Measurements from ENCODE around the gene UPK2. TPM values are rescaled to one million over a fixed set of nuclear protein-coding genes. Genes with fewer than 3 reads are reported as not detected.
A peak's percentile ranks its signal among the peaks of the same experiment; 100 is the strongest.
"Not testable (repeated sequence)": the region's sequence is repeated elsewhere in the genome, so short reads cannot be mapped to it uniquely, and the experiment has no call there.

UPK2 gene
- total and polyA plus RNA-seq, 8 donors = 2.2 to 4.3 (median 3.5) TPM; not detected in 2

GRCh38 chr11:118939953-118940598 is 16.0 kb upstream of the UPK2 start:
- ATAC-seq = peak; percentile 25

GRCh38 chr11:118947091-118947490 is 9.0 kb upstream of the UPK2 start:
- Histone ChIP-seq H3K9me3 (no peaks in the 10 kb centered on the region), H3K4me3 (no peak overlapping the region), H3K27ac (no peak overlapping the region), H3K4me1 (no peaks in the 10 kb centered on the region), H3K36me3 (no peaks in the 10 kb centered on the region), H3K27me3 (no peaks in the 10 kb centered on the region)
- TF ChIP-seq CTCF (IDR thresholded peaks at IDR 0.05) = no peak
- no peak for DNase-seq
- intact Hi-C loops (cut with DNase I) = no loop called here
- ATAC-seq = no peak

More at GRCh38 chr11:118939953-118940598, 16.0 kb upstream of the UPK2 start:
- intact Hi-C loops (cut with DNase I) = no loop called here
- no peaks in the 10 kb centered on the region for H3K27me3 ChIP-seq
- no peaks in the 10 kb centered on the region for H3K36me3 ChIP-seq
- peaks cover 0 to 10% of the 10 kb centered on the region in 2 donors for H3K4me1 ChIP-seq
- DNase-seq = peak in 1 of 4 donors; percentile 70
- TF ChIP-seq CTCF (IDR thresholded peaks at IDR 0.05) = no peak
- H3K4me3 ChIP-seq = no peak overlapping the region
- H3K27ac ChIP-seq = no peak overlapping the region
- H3K9me3 ChIP-seq = no peaks in the 10 kb centered on the region

- no peak for DNase-seq
- intact Hi-C loops (cut with DNase I) = no loop called here
- no peak overlapping the region for H3K27ac ChIP-seq
Observed at GRCh38 chr11:118948000-118948399, 8.1 kb upstream of the UPK2 start.

GRCh38 chr11:118953265-118953664 is 2.8 kb upstream of the UPK2 start:
- DNase-seq (peak in 1 of 4 donors; percentile 22), ATAC-seq (no peak)
- peaks cover 0 to 7% of the 10 kb centered on the region in 2 donors for H3K27me3 ChIP-seq
- no peaks in the 10 kb centered on the region for H3K36me3 ChIP-seq
- H3K9me3 ChIP-seq = no peaks in the 10 kb centered on the region
- H3K4me1 ChIP-seq = no peaks in the 10 kb centered on the region
- TF ChIP-seq CTCF (IDR thresholded peaks at IDR 0.05) = no peak
- no peak overlapping the region for H3K27ac ChIP-seq
- no peak overlapping the region for H3K4me3 ChIP-seq
- intact Hi-C loops (cut with DNase I) = loop anchor here in 1 of 2 donors (10.0 kb wide), 1 partner anchor 258 kb away; no protein-coding TSS in a partner anchor

More at GRCh38 chr11:118948000-118948399, 8.1 kb upstream of the UPK2 start:
- ATAC-seq = no peak
- Histone ChIP-seq H3K9me3 (no peaks in the 10 kb centered on the region), H3K4me3 (no peak overlapping the region), H3K4me1 (no peaks in the 10 kb centered on the region), H3K36me3 (no peaks in the 10 kb centered on the region), H3K27me3 (no peaks in the 10 kb centered on the region)
- no peak for TF ChIP-seq CTCF (IDR thresholded peaks at IDR 0.05)

GRCh38 chr11:118953976-118954375 is 2.1 kb upstream of the UPK2 start:
- not testable (repeated sequence) for ATAC-seq, H3K9me3 ChIP-seq, H3K27ac ChIP-seq, H3K27me3 ChIP-seq, DNase-seq, H3K36me3 ChIP-seq, H3K4me1 ChIP-seq, H3K4me3 ChIP-seq
- intact Hi-C loops (cut with DNase I) = loop anchor here in 1 of 2 donors (10.0 kb wide), 1 partner anchor 259 kb away; no protein-coding TSS in a partner anchor

All from left lung (tissue), 10 donors.